WERI-Rb-1 (cell line): Measurements from ENCODE around the gene SHISAL1.

ENCODE experiments used
- DNase-seq: peaks from one replicate; pipeline ENCODE4 v3.0.0-alpha.2; 2020
- H3K27ac ChIP-seq: fragments of 250-450 bp; sonication (Bioruptor Pico); 2 replicates; pipeline ENCODE4 v1.5.1; 2020; ENCODE audit warnings: mild to moderate bottlenecking, moderate library complexity
- H3K27me3 ChIP-seq: fragments of 250-450 bp; sonication (Bioruptor Pico); 2 replicates; pipeline ENCODE4 v1.5.1; 2021; ENCODE audit warnings: mild to moderate bottlenecking, low read depth, moderate library complexity; ENCODE audit not compliant: insufficient read depth, severe bottlenecking
- H3K36me3 ChIP-seq: fragments of 250-450 bp; sonication (Bioruptor Pico); 2 replicates; pipeline ENCODE4 v1.5.1; 2020; ENCODE audit warnings: mild to moderate bottlenecking, moderate library complexity
- H3K4me3 ChIP-seq: 2 replicates; pipeline ENCODE4 v1.5.1; 2011; ENCODE audit warnings: low read depth, mild to moderate bottlenecking, control low read depth, low read length
- H3K9me3 ChIP-seq: fragments of 250-450 bp; sonication (Bioruptor Pico); 2 replicates; pipeline ENCODE4 v1.5.1; 2021; ENCODE audit warnings: mild to moderate bottlenecking, moderate library complexity; ENCODE audit not compliant: severe bottlenecking
- TF ChIP-seq, protein P1 (sequence below): IDR thresholded peaks from 2 replicates; pipeline ENCODE4 v1.5.1; 2011; ENCODE audit warnings: low read depth, mild to moderate bottlenecking, control low read depth, inconsistent platforms, low read length

SHISAL1 gene

DNA sequence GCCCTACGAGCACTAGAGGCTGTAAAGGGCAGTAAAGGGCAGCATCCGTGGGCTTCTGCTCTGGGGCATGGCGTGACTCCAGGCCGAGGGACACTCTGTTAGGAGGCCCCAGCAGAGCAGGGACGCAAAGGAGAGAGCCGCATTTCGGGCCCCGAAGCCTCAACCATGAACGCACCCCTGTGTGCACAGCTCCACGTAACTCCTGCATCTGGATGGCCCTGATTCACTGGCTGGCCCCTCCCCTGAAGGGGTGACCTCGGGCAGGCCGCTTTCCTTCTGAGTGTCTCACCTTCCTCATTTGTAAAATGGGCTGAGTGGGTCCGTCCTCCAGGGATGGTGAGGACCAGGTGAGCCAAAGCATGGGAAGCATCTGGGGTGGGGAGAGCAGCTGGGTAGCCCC lies 13.6 kb downstream of the SHISAL1 start:
- TF ChIP-seq, protein P1, sequence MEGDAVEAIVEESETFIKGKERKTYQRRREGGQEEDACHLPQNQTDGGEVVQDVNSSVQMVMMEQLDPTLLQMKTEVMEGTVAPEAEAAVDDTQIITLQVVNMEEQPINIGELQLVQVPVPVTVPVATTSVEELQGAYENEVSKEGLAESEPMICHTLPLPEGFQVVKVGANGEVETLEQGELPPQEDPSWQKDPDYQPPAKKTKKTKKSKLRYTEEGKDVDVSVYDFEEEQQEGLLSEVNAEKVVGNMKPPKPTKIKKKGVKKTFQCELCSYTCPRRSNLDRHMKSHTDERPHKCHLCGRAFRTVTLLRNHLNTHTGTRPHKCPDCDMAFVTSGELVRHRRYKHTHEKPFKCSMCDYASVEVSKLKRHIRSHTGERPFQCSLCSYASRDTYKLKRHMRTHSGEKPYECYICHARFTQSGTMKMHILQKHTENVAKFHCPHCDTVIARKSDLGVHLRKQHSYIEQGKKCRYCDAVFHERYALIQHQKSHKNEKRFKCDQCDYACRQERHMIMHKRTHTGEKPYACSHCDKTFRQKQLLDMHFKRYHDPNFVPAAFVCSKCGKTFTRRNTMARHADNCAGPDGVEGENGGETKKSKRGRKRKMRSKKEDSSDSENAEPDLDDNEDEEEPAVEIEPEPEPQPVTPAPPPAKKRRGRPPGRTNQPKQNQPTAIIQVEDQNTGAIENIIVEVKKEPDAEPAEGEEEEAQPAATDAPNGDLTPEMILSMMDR = no peak
- Histone ChIP-seq H3K27me3 (no peaks in the 10 kb centered on the region), H3K36me3 (no peaks in the 10 kb centered on the region), H3K27ac (no peak overlapping the region), H3K4me3 (no peak overlapping the region), H3K9me3 (peaks cover 5% of the 10 kb centered on the region)
- no peak for DNase-seq

- no peak overlapping the region for H3K27ac ChIP-seq
- peaks cover 6% of the 10 kb centered on the region for H3K9me3 ChIP-seq
Measured at GRCh38 chr22:44298406-44299091, 14.2 kb downstream of the SHISAL1 start.

GRCh38 chr22:44297470-44298061 lies 15.2 kb downstream of the SHISAL1 start:
- TF ChIP-seq, protein P1 = no peak
- H3K9me3 ChIP-seq = peaks cover 6% of the 10 kb centered on the region
- H3K4me3 ChIP-seq = no peak overlapping the region
- no peaks in the 10 kb centered on the region for H3K36me3 ChIP-seq
- DNase-seq = no peak
- H3K27me3 ChIP-seq = no peaks in the 10 kb centered on the region
- no peak overlapping the region for H3K27ac ChIP-seq

More at GRCh38 chr22:44298406-44299091, 14.2 kb downstream of the SHISAL1 start:
- Histone ChIP-seq H3K27me3 (no peaks in the 10 kb centered on the region), H3K36me3 (no peaks in the 10 kb centered on the region), H3K4me3 (no peak overlapping the region)
- DNase-seq = no peak
- TF ChIP-seq, protein P1 = no peak

DNA sequence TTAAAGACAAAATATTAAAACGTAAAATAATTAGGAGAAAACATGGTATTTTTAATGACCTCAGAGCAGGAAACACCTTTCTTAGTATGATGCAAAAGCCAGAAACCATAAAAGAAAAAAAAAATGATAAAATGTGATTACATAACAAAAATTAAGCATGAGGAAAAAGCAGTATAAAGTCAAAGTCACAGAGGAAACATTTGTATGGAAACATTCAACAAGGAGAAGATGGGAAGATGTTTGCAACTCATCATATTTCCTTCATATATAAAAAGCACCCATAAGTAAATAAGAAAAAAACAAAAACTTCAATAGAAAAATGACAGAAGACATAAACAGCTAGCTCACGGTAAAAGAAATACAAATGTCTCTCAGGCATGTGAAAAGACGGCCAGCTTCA lies 17.3 kb downstream of the SHISAL1 start:
- no peak for DNase-seq
- Histone ChIP-seq H3K27me3 (no peaks in the 10 kb centered on the region), H3K9me3 (peaks cover 6% of the 10 kb centered on the region), H3K27ac (no peak overlapping the region), H3K4me3 (no peak overlapping the region), H3K36me3 (no peaks in the 10 kb centered on the region)
- TF ChIP-seq, protein P1 = no peak

GRCh38 chr22:44293876-44294275 lies 18.9 kb downstream of the SHISAL1 start:
- no peak overlapping the region for H3K4me3 ChIP-seq
- TF ChIP-seq, protein P1 = no peak
- peaks cover 6% of the 10 kb centered on the region for H3K9me3 ChIP-seq
- H3K27ac ChIP-seq = no peak overlapping the region
- no peaks in the 10 kb centered on the region for H3K36me3 ChIP-seq
- DNase-seq = no peak
- no peaks in the 10 kb centered on the region for H3K27me3 ChIP-seq
